ENCODE data around the gene ARHGAP12.

The ARHGAP12 gene

GRCh38 chr10:31940839-31941653 lies 12.4 kb upstream of the ARHGAP12 start:
- H3K27me3 Mint-ChIP-seq: no peaks in the 10 kb centered on the region
- H3K27ac Mint-ChIP-seq: no peak overlapping the region
- H3K9me3 Mint-ChIP-seq: no peaks in the 10 kb centered on the region
- H3K36me3 Mint-ChIP-seq (ENCODE audit: low read depth): no peaks in the 10 kb centered on the region
- intact Hi-C loops (cut with micrococcal nuclease): no loop called here
- H3K4me3 Mint-ChIP-seq: no peak overlapping the region
- H3K4me1 Mint-ChIP-seq (ENCODE audit: low read depth): no peaks in the 10 kb centered on the region

GRCh38 chr10:31939797-31940708 lies 11.4 kb upstream of the ARHGAP12 start:
- intact Hi-C loops (cut with micrococcal nuclease): no loop called here
- no peaks in the 10 kb centered on the region for H3K9me3 Mint-ChIP-seq
- H3K36me3 Mint-ChIP-seq (ENCODE audit: low read depth): no peaks in the 10 kb centered on the region
- no peaks in the 10 kb centered on the region for H3K4me1 Mint-ChIP-seq (ENCODE audit: low read depth)
- no peaks in the 10 kb centered on the region for H3K27me3 Mint-ChIP-seq
- H3K4me3 Mint-ChIP-seq: no peak overlapping the region
- no peak overlapping the region for H3K27ac Mint-ChIP-seq

GRCh38 chr10:31937371-31937770 lies 8.7 kb upstream of the ARHGAP12 start:
- Mint-ChIP-seq H3K27me3 (no peaks in the 10 kb centered on the region), H3K27ac (no peak overlapping the region), H3K4me1 (ENCODE audit: low read depth) (no peaks in the 10 kb centered on the region), H3K36me3 (ENCODE audit: low read depth) (no peaks in the 10 kb centered on the region), H3K9me3 (no peaks in the 10 kb centered on the region), H3K4me3 (no peak overlapping the region)
- intact Hi-C loops (cut with micrococcal nuclease): no loop called here

- H3K27me3 Mint-ChIP-seq: no peaks in the 10 kb centered on the region
- intact Hi-C loops (cut with micrococcal nuclease): no loop called here
Observed at GRCh38 chr10:31936933-31937332, 8.3 kb upstream of the ARHGAP12 start.

GRCh38 chr10:31936086-31936485 lies 7.5 kb upstream of the ARHGAP12 start:
- intact Hi-C loops (cut with micrococcal nuclease): no loop called here
- H3K36me3 Mint-ChIP-seq (ENCODE audit: low read depth): no peaks in the 10 kb centered on the region
- no peaks in the 10 kb centered on the region for H3K27me3 Mint-ChIP-seq
- H3K4me3 Mint-ChIP-seq: no peak overlapping the region
- H3K27ac Mint-ChIP-seq: no peak overlapping the region
- no peaks in the 10 kb centered on the region for H3K4me1 Mint-ChIP-seq (ENCODE audit: low read depth)
- H3K9me3 Mint-ChIP-seq: no peaks in the 10 kb centered on the region

More at GRCh38 chr10:31936933-31937332, 8.3 kb upstream of the ARHGAP12 start:
- no peak overlapping the region for H3K4me3 Mint-ChIP-seq
- no peaks in the 10 kb centered on the region for H3K36me3 Mint-ChIP-seq (ENCODE audit: low read depth)
- no peaks in the 10 kb centered on the region for H3K9me3 Mint-ChIP-seq
- H3K27ac Mint-ChIP-seq: no peak overlapping the region
- no peaks in the 10 kb centered on the region for H3K4me1 Mint-ChIP-seq (ENCODE audit: low read depth)

GRCh38 chr10:31935678-31936077 lies 7.0 kb upstream of the ARHGAP12 start:
- H3K4me1 Mint-ChIP-seq (ENCODE audit: low read depth): no peaks in the 10 kb centered on the region
- intact Hi-C loops (cut with micrococcal nuclease): no loop called here
- H3K9me3 Mint-ChIP-seq: no peaks in the 10 kb centered on the region
- no peak overlapping the region for H3K4me3 Mint-ChIP-seq
- no peaks in the 10 kb centered on the region for H3K36me3 Mint-ChIP-seq (ENCODE audit: low read depth)
- no peaks in the 10 kb centered on the region for H3K27me3 Mint-ChIP-seq
- H3K27ac Mint-ChIP-seq: no peak overlapping the region

- Mint-ChIP-seq H3K4me3 (no peak overlapping the region), H3K4me1 (ENCODE audit: low read depth) (peaks cover 15% of the 10 kb centered on the region), H3K9me3 (no peaks in the 10 kb centered on the region), H3K27me3 (no peaks in the 10 kb centered on the region), H3K27ac (no peak overlapping the region), H3K36me3 (ENCODE audit: low read depth) (peaks cover 15% of the 10 kb centered on the region)
- intact Hi-C loops (cut with micrococcal nuclease): no loop called here
Observed at GRCh38 chr10:31932838-31933237, 4.2 kb upstream of the ARHGAP12 start.

- H3K4me1 Mint-ChIP-seq (ENCODE audit: low read depth): peaks cover 27% of the 10 kb centered on the region
- no peaks in the 10 kb centered on the region for H3K9me3 Mint-ChIP-seq
- H3K36me3 Mint-ChIP-seq (ENCODE audit: low read depth): peaks cover 16% of the 10 kb centered on the region
- H3K4me3 Mint-ChIP-seq: no peak overlapping the region
- intact Hi-C loops (cut with micrococcal nuclease): no loop called here
- no peaks in the 10 kb centered on the region for H3K27me3 Mint-ChIP-seq
- no peak overlapping the region for H3K27ac Mint-ChIP-seq
Observed at GRCh38 chr10:31930856-31931255, 2.2 kb upstream of the ARHGAP12 start.

- peaks cover 16% of the 10 kb centered on the region for H3K36me3 Mint-ChIP-seq (ENCODE audit: low read depth)
- intact Hi-C loops (cut with micrococcal nuclease): no loop called here
- no peaks in the 10 kb centered on the region for H3K9me3 Mint-ChIP-seq
- H3K4me1 Mint-ChIP-seq (ENCODE audit: low read depth): peaks cover 28% of the 10 kb centered on the region
- no peaks in the 10 kb centered on the region for H3K27me3 Mint-ChIP-seq
- peak overlapping the region; percentile 96 for H3K27ac Mint-ChIP-seq
- peak overlapping the region; percentile 98 for H3K4me3 Mint-ChIP-seq
Observed at GRCh38 chr10:31930023-31930751, 1.6 kb upstream of the ARHGAP12 start.

GRCh38 chr10:31929261-31930022 lies 811 bp upstream of the ARHGAP12 start:
- Mint-ChIP-seq H3K36me3 (ENCODE audit: low read depth) (peaks cover 16% of the 10 kb centered on the region), H3K27me3 (no peaks in the 10 kb centered on the region), H3K27ac (peak overlapping the region; percentile 96), H3K4me3 (peak overlapping the region; percentile 98), H3K4me1 (ENCODE audit: low read depth) (peaks cover 28% of the 10 kb centered on the region), H3K9me3 (no peaks in the 10 kb centered on the region)
- intact Hi-C loops (cut with micrococcal nuclease): loop anchor here (5.0 to 10.0 kb wide), 3 partner anchors 33 to 75 kb away; no protein-coding TSS in a partner anchor

GRCh38 chr10:31927884-31928548 lies 615 bp downstream of the ARHGAP12 start:
- H3K27me3 Mint-ChIP-seq: no peaks in the 10 kb centered on the region
- peaks cover 16% of the 10 kb centered on the region for H3K36me3 Mint-ChIP-seq (ENCODE audit: low read depth)
- no peaks in the 10 kb centered on the region for H3K9me3 Mint-ChIP-seq
- H3K27ac Mint-ChIP-seq: peak overlapping the region; percentile 96
- peaks cover 29% of the 10 kb centered on the region for H3K4me1 Mint-ChIP-seq (ENCODE audit: low read depth)
- H3K4me3 Mint-ChIP-seq: peak overlapping the region; percentile 98
- intact Hi-C loops (cut with micrococcal nuclease): loop anchor here (5.0 to 10.0 kb wide), 3 partner anchors 34 to 77 kb away; no protein-coding TSS in a partner anchor

- Mint-ChIP-seq H3K36me3 (ENCODE audit: low read depth) (peaks cover 16% of the 10 kb centered on the region), H3K4me3 (peak overlapping the region; percentile 98), H3K27ac (peak overlapping the region; percentile 96), H3K27me3 (no peaks in the 10 kb centered on the region), H3K9me3 (no peaks in the 10 kb centered on the region), H3K4me1 (ENCODE audit: low read depth) (peaks cover 34% of the 10 kb centered on the region)
- intact Hi-C loops (cut with micrococcal nuclease): loop anchor here (5.0 to 10.0 kb wide), 3 partner anchors 35 to 77 kb away; no protein-coding TSS in a partner anchor
Observed at GRCh38 chr10:31927565-31927883, 1.1 kb downstream of the ARHGAP12 start.
